AG09309 (cell line): ENCODE measurements around the gene KIDINS220.

ENCODE experiments used
- DNase-seq: peaks from one replicate; pipeline ENCODE4 v3.0.0-alpha.2; 2010; ENCODE audit warnings: low read depth
- H3K4me3 ChIP-seq: 2 replicates; pipeline ENCODE4 v1.5.1; 2011; ENCODE audit warnings: mild to moderate bottlenecking, low read depth, low read length, moderate library complexity; ENCODE audit not compliant: control insufficient read depth
- TF ChIP-seq, protein P1 (sequence below): IDR thresholded peaks from 2 replicates; pipeline ENCODE4 v1.5.1; 2011; ENCODE audit warnings: mild to moderate bottlenecking, low read depth, low read length, inconsistent platforms; ENCODE audit not compliant: insufficient read depth, control insufficient read depth; ENCODE audit errors: missing control alignments

Gene KIDINS220

DNA sequence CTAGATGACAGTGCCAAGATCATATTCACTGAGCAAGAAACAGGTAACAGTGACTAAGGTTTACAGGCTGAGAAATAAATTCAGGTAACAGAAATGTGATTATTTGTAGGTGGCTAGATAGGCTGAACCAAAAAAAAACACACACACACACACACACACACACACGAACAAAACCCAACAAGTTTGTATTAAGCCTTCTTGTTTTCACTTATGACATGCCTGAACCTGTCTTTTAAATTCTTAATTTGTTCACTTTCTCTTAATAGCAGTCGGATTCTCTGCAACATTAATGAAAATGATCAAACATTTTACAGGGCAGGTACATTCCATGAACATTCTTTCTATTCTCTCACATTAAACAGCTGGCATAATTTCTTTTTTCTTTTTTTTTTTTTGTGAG is 18.8 kb upstream of the KIDINS220 start:
- TF ChIP-seq, protein P1, sequence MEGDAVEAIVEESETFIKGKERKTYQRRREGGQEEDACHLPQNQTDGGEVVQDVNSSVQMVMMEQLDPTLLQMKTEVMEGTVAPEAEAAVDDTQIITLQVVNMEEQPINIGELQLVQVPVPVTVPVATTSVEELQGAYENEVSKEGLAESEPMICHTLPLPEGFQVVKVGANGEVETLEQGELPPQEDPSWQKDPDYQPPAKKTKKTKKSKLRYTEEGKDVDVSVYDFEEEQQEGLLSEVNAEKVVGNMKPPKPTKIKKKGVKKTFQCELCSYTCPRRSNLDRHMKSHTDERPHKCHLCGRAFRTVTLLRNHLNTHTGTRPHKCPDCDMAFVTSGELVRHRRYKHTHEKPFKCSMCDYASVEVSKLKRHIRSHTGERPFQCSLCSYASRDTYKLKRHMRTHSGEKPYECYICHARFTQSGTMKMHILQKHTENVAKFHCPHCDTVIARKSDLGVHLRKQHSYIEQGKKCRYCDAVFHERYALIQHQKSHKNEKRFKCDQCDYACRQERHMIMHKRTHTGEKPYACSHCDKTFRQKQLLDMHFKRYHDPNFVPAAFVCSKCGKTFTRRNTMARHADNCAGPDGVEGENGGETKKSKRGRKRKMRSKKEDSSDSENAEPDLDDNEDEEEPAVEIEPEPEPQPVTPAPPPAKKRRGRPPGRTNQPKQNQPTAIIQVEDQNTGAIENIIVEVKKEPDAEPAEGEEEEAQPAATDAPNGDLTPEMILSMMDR: no peak
- DNase-seq: no peak
- no peak overlapping the region for H3K4me3 ChIP-seq

DNA sequence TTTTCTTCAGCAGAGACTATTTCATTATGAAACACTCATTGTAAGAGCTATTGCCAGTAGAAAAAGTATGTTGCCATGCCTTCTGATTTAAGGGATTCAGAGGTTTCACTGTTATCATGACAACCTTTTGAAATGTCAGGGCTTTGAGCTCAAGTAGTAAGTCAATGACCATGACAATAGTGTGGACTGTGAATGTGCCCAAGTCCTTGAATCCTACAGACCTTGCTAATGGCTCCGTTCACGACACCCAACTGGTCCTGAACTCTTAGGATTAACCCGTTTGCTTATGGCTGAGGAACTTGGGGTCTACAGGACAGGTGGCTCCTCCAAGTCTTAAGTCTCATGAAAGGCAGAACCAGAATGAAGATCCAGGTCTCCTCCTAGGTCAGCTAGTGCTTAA is 17.6 kb upstream of the KIDINS220 start:
- no peak overlapping the region for H3K4me3 ChIP-seq
- no peak for DNase-seq
- TF ChIP-seq, protein P1: no peak

DNA sequence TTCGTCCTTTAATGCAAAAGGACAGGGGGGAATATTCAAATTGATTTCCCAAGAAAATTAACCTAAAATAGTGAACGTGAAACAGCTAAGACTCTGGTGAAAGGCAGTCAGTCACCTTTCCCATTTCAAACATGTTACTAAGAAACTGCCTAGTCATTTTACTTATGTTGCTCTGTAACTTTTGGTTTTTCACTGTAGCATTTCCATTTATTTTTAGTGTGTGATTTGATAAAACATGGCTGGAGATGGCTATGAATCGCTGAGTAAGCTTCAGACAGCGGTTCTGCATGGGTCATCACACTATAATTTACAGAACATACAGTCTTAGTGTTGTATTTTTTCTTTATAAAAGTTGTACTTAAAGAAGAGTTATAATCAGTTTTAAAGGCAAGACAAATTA is 16.0 kb upstream of the KIDINS220 start:
- DNase-seq: no peak
- TF ChIP-seq, protein P1: no peak

DNA sequence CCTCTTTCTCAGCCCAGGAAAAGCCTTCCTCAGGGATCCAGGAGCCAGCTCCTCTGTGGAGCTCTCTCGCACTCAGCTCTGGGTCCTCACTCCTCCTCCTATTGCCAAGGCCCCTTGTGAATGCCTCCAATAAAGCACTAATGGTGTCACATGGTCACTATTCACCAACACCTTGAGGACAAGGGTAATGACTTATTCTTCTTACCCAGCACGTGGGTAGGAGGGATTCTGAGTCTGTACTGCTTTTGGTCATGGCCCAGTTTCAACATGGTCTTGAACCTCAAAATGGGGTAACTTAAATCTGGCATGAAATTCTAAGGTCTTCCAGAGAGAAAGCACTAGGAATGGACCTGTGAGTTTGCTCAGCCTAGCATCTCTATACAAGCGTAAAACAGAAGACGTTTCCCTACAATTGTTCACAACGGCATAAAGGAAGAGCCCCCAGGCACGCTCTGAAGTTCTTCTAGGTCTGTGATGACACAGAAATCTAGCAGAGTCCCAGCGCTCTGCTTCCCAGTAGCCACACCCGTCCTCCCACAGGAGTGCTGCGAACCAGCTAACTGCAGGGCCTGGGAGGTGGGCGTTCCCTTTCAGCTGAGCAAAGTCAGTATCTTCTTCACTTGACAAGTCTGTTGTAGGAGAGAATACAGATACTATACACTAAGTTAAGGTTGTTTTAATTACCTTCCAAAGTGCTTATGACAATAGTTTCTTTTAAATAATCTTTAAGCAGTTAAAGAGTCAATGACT is 14.6 kb upstream of the KIDINS220 start:
- DNase-seq: no peak
- no peak overlapping the region for H3K4me3 ChIP-seq
- TF ChIP-seq, protein P1: no peak

More for the DNA sequence above, 16.0 kb upstream of the KIDINS220 start:
- H3K4me3 ChIP-seq: no peak overlapping the region

DNA sequence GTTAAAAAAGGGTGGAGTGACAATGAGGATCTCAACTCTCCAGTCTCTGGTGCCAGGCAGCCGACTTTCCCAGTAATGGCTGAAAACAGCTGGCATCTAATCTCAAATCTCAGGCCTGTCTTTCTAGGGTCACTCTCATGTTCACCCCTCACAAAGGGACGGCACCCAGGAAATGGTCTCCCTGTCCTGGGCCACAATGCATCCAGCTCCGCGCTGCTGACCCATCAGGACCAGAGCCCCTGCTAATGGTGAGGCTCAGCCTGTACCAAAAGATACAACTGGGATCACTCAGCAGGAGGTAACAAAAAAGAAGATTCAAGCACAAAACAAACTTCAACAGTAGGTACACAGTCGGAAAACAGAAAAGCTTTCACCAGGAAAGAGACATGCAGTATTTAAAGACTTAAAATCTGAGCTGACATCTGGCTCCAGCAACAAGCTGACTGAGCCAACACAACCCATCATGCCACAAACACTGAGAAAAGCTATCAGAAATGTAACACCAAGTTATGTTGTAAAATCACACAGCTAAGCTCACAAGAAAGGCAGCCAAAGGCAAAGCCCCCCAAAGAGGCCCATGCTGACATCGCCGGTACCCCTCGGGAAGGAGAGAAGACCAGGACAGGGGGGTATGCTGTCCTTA is 13.6 kb upstream of the KIDINS220 start:
- DNase-seq: no peak
- no peak overlapping the region for H3K4me3 ChIP-seq
- TF ChIP-seq, protein P1: no peak

DNA sequence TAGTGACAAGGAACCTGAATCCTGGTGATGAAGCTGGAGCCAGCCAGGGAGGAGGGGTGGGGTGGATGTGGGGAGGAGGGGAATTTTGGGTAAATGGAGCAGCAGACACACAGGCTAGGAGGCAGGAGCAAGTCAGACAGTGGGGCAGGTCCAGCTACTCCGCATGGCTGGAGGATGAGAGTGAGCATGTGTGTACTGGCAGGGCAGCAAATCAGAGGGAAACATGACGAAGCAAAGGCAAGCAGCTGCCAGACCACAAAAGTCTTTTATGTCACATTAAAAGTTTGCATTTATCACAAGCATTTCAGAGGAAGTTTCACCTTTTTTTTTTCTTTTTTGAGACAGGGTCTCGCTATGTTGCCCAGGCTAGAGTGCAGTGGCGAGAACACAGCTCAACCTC is 11.9 kb upstream of the KIDINS220 start:
- peak; percentile 21 for DNase-seq
- H3K4me3 ChIP-seq: no peak overlapping the region
- TF ChIP-seq, protein P1: no peak
